Hematopoietic multipotent progenitor cell treated with erythropoietin and hydrocortisone succinate and interleukin-3 and kit ligand, for 4 days (in vitro differentiated cells): ENCODE results near the gene ZFP64.
A peak's percentile ranks its signal among the peaks of the same experiment; 100 is the strongest.
"Not testable (repeated sequence)": the region's sequence is repeated elsewhere in the genome, so short reads cannot be mapped to it uniquely, and the experiment has no call there.

ENCODE experiments used
- DNase-seq: peaks from one replicate; pipeline ENCODE4 v3.0.0-alpha.2; 2015

ZFP64 gene

DNA sequence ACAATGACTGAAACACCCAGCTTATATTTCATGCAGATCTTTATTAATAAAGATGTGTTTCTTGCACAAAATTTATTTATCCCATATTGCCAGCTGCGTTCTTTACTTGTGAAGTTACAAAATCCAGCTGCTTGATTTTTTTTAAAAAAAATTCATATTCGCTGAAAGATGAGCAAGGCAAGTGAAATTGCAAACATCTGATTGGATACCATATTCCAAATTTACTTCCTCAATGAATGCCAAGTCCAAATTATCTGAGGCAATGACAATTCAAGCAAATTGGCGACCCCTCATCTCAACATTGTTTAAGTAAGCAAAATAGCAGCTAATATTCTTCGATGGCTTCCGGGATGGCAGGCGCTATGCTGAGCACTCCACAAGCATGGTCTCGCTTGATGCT lies 37.7 kb downstream of the ZFP64 start:
- no peak for DNase-seq

DNA sequence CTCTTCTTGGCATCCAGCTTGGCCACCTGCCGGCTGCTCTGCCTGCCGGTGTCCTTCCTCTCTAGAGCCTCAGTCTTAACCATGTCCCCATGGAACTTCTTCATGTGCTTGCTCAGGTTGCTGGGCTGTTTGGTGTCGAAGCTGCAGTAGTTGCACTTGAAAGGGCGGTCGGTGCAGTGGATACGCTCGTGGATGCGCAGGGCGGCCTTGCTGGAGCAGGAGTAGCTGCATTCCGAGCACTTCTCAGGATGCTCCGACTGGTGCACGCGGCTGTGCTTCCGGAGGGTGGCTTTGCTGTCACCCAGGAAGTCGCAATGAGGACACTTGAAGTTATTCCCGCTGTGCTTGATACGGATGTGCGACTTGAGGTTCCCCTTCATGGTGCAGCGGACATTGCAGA lies 38.7 kb downstream of the ZFP64 start:
- DNase-seq: no peak

DNA sequence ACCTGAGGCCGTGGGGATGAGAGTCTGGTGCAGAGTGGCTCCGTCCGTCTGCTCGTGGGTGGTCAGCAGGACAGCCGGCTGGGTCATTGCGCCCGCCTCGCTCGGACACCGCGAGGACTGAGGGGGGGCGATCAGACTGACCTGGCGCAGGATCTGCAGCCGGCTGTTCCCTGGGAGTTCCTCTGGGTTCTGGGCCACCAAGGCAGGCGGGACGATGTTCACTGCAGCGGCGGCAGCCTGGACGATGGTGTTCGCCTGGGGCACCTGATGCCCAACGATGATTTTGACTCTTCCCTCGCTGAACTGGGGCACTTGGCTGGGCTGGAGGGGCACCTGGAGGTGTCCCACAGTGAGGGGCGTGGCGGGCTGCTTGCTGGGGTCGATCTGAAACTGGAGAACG lies 39.2 kb downstream of the ZFP64 start:
- no peak for DNase-seq

DNA sequence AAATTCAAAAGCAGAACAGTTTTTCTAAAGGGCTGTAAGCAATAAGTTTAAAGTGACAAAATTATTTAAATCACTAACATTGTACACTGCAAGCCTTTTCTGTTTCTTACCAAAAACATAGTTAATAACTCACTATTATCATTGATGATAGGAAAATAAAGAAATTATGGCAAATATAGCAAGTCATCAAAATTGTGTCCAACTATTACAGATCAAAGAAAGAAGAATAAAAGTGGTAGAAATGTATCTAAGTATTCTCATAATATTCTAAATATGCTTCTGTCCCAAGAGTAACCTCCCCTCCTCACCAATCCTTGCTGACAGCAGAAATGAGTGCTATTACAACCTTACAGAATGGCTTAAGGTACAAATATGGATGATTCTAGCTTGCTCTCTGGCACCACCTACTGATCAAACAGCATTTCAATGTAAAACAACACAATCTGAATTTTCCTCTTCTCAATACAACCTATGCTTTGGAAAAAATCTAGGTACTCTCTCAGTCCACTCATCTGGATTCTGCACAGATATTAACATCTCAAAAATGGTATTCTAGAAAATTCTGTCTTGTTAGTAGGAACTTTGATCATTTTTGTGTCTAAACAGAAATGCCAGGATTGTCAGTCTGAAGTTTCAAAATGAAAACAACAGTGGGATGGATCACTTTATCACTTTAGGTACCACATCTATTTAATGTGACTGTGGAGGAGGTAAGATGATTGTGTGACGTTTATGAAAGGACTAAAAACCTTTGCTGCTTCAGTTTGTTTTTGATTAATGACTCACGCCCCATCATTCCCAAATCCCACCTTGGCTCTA lies 40.9 kb downstream of the ZFP64 start:
- peak; percentile 75 for DNase-seq

DNA sequence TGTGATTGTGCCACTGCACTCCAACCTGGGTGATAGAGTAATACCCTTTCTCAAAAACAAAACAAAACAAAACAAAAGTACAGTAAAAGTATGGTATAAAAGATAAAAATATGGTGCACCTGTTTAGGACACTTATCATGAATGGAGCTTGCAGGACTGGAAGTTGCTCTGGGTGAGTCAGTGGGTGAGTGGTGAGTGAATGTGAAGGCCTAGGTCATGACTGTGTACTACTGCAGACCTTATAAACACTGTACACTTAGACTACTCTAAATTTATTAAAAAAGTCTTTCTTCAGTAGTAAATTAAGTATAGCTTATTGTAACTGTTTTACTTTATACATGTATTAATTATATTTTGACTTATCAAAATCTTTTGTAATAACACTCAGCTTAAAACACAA lies 46.0 kb downstream of the ZFP64 start:
- no peak for DNase-seq

DNA sequence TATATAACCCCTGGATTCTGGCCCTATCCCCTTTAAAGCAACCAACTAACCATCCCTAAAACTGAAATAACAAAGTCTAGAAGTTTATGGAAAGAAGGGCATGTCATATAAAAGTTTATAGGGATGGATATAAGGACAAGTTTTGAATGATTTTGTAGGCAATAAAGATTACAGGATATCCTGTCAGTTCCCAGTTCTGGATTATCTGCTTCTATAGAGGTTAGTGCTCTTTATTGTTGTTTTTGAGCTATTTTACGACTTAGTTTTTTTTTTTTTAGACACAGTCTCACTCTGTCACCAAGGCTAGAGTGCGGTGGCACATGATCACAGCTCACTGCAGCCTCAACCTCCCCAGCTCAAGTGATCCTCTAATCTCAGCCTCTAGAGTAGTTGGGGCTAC lies 48.3 kb downstream of the ZFP64 start:
- DNase-seq: no peak

DNA sequence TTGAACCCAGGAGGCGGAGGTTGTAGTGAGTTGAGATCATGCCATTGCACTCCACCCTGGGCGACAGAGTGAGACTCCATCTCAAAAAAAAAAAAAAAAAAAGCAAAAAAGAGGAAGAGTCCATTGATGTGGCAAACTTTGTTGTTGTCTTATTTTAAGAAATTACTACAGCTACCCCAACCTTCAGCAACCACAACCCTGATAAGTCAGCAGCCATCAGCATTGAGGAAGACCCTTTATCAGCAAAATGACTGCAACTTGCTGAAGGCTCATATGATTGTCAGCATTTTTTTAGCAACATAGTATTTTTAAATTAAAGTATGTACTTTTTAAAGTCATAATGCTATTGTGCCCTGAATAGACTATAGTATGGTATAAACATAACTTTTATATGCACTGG lies 48.8 kb downstream of the ZFP64 start:
- peak; percentile 74 for DNase-seq

DNA sequence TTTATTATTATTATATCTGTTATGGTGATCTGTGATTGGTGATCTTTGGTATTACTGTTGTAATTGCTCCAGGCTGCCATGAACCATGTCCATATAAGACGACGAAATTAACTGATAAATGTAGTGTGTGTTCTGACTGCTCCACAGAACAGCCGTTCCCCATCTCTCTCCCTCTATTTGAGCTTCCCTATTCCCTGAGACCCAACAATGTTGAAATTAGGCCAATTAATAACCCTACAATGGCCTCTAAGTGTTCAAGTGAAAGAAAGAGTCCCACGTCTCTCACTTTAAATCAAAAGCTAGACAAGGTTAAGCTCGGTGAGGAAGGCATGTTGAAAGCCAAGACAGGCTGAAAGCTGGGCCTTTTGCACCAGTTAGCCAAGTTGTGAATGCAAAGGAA lies 51.6 kb downstream of the ZFP64 start:
- no peak for DNase-seq

DNA sequence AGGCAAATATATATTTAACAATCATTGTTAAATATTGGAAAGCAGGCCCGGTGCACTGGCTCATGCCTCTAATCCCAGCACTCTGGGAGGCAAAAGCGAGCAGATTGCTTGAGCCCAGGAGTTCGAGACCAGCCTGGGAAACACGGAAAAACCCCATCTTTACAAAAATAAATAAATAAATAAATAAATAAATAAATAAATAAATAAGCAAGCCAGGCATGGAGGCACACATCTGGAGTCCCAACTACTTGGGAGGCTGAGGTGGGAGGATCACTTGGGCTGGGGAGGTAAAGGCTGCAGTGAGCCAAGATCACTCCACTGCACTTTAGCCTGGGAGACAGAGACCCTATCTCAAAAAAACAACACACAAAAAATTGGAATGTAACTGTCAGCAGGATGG lies 53.7 kb downstream of the ZFP64 start:
- no peak for DNase-seq

DNA sequence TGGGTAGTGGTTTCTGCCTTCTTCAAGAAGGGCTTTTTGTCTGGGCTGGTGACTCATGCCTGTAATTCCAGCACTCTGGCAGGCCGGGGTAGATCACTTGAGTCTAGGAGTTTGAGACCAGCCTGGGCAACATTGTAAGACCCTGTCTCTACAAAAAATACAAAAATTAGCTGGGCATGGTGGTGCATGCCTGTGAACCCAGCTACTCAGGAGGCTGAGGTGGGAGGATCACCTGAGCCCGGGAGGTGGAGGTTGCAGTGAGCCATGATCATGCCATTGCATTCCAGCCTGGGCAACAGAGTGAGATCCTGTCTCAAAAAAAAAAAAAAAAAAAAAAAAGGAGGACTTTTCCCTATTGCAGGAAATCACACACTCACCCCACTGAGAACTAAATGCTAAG lies 57.9 kb downstream of the ZFP64 start:
- not testable (repeated sequence) for DNase-seq

DNA sequence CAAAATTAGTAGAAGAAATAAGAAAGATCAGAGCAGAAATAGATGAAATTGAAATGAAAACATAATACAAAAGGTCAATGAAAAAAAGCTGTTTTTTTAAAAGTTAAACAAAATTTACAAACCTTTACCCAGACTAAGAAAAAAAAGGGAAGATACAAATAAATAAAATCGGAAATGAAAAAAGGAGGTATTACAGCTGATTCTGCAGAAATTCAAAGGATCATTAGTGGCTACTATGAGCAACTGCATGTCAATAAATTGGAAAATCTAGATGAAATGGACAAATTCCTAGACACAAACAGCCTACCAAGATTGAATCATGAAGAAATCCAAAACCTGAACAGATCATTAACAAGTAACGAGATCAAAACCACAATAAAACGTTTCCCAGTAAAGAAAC lies 59.2 kb downstream of the ZFP64 start:
- DNase-seq: no peak

DNA sequence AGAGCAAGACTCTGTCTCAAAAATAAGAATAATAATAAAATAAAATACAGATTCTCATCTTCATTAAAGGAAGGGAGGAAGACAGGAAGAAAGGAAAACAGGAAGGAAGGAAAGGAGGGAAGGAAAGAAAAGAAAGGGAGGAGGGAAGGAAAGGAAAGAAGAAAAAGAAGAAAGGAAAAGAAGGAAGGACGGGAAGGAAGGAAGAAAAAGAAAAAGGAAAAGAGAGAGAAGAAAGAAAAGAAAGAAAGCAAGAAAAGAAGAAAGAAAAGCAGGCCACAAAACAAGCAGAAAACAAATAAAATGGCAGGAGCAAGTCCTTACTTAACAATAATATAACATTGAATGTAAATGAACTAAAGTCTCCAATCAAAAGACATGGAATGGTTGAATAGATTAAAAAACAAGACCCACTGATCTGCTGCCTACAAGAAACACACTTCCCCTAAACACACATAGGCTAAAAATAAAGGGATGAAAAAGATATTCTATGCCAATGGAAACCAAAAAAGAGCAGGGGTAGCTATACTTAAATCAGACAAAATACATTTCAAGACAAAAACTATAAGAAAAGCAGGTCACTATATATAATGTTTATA lies 60.4 kb downstream of the ZFP64 start:
- no peak for DNase-seq

DNA sequence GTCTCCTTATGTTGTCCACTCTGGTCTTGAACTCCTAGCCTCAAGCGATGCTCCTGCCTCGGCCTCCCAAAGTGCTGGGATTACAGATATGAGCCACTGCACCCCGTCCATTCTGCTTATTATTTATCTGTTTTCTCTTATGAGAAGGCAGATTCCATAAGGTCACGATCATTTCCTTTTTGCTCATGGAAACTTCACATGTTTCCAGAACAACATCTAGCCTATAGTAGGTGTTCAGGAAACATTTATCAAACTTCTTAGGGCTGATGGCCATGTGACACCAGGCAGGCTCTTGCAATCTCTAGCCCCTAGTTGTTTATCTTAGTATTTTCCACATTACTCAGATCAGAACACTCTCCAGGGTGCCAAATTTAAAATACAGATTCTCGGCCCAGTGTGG lies 61.2 kb downstream of the ZFP64 start:
- DNase-seq: no peak

DNA sequence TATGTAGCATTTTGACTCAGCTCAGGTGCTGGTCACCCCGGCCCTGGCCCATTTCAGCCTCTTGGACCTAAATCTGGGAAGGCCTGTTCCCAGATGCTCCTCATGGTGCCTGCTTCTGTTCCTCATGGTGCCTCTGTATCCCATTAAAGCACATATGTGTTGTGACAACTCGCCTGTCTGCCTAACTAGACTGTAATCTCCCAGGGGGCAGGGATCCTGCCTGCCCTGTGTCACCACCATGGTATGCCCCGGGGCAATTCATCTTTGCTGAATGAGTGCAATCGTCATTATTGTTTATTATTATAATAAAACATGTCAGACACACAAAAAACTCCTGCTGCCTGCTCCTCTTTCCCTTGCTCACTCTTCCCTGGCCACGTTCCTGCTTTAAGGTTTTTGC lies 62.0 kb downstream of the ZFP64 start:
- no peak for DNase-seq

DNA sequence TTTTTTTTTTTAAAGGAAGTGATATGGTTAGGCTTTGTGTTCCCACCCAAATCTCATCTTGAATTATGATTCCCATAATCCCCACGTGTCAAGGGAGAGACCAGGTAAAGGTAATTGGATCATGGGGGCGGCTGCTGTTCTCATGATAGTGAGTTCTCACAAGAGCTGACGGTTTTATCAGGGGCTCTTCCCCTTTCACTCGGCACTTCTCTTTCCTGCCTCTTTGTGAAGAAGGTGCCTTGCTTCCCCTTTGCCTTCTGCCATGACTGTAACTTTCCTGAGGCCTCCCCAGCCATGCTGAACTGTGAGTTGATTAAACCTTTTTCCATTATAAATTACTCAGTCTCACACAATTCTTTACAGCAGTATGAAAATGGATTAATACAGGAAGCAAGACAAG lies 64.3 kb downstream of the ZFP64 start:
- peak; percentile 67 for DNase-seq

DNA sequence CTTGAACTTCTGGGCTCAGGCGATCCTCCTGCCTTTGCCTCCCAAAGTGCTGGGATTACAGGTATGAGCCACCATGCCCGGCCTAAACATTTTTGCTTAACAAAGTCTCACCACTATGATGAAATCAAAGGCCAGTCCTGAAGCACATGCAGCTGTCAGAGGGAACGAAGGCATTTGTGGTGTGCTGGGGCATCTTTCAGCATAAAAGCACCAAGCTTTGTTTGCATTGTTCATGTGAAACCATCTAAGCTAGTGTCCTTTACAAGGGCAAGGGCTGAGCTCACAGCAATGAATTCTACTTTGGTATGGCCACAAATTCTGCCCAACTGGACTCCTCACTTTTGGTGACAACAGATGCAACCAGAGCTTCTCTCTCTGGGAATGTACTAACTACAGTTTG lies 66.8 kb downstream of the ZFP64 start:
- DNase-seq: peak; percentile 10

DNA sequence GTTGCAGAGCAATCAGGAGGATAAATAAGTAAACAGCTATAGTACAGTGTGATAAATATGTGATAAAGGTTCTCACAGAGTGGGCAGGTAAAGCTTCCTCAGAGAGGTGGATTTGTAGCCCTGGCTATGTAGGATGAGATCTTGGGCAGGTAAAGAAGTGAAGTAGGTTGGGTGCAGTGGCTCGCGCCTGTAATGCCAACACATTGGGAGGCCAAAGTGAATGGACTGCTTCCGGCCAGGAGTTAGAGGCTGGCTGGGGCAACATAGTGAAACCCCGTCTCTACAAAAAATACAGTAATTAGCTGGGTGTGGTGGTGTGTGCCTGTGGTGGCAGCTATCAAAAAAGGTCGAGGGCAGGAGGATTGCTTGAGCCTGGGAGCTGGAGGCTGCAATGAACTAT lies 72.9 kb downstream of the ZFP64 start:
- DNase-seq: no peak

DNA sequence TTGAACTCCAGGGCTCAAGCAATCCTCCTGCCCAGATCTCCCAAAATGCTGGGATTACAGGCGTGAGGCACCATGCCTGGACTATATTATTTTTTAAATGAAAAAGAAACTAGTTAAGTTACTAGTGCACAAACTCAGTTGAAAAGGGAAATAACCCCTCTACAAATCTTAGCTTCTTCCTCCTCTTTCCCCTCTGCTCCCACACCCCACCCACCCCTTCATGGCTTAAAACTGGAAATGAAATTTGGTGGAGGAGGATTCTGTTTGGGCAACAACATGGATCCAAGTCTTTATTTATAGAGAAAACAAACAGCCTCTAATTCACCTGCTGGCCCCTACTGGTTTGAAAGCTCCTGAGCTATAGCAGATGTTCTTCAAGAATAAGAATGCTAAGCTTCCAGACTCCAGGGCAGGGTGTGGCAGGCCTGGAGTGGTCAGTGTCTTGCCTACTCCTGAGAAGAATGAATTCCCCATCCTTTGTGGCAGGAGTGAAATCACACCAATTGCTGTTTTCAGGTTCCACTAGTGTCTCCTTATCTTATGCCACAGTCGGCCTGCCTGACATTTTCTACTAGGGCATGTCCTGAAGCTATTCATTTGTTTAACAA lies 73.5 kb downstream of the ZFP64 start:
- DNase-seq: no peak

DNA sequence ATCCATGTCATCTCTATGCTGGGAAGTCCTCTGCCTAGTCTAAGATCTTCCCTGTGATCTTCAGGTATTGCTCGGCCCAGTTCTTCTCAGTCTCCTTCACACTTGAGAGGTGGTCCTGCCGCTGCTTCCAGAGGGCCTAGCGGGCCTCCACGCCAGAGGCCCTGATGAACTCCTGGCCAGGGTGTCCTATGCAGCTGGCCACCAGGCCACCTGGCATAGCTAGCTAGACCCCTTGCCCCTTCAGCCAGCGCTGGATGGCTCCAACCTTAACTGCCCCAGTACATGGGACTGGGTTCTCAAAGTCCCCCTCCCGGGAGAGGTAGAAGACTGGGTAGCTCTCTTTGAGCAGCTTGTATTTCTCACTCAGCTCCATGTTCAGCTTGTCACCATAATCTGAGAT lies 81.1 kb downstream of the ZFP64 start:
- DNase-seq: no peak

DNA sequence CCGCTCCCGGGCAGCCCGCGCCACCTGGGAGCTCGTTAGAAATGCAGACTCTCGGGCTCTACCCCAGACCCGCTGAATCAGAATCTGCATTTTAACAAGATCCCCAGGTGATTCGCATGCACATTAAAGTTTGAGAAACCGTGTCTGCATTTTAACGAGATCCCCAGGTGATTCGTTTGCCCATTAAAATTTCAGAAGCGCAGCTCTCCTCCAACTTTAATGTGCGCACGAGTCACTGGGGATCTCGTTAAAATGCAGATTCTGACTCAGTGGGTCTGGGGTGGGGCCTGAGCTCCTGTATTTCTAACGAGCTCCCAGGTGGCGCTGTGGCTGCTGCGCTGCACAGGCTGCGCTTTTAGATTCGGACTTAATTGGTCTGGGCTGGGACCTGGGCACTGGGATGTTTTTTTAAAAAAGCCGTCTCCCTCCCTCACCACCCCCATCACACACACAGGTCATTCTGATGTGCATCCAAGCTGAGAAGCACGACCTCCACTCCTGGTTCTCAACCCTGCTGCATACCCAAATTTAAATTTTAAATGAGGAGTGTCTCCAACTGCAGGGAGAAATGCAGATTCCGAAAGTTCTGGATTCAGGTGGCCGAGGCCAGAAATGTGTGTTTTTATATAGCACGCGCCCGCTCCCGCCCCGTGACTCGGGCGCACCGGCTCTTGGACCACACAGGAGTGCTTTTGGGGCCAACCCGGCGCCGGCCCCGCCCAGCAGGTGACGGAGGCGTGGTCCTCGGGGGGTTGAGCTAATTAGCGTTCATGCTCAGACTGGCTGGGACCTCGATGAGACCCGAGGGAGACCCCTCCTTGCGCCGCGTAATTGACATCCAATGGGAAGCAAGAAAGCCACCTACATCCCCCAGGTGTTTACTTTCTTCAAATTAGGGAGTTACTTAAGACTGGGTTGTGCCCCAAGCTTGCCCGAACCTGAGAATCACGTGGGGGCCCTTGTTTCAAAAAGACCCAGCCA lies 85.8 kb downstream of the ZFP64 start:
- peak; percentile 41 for DNase-seq

DNA sequence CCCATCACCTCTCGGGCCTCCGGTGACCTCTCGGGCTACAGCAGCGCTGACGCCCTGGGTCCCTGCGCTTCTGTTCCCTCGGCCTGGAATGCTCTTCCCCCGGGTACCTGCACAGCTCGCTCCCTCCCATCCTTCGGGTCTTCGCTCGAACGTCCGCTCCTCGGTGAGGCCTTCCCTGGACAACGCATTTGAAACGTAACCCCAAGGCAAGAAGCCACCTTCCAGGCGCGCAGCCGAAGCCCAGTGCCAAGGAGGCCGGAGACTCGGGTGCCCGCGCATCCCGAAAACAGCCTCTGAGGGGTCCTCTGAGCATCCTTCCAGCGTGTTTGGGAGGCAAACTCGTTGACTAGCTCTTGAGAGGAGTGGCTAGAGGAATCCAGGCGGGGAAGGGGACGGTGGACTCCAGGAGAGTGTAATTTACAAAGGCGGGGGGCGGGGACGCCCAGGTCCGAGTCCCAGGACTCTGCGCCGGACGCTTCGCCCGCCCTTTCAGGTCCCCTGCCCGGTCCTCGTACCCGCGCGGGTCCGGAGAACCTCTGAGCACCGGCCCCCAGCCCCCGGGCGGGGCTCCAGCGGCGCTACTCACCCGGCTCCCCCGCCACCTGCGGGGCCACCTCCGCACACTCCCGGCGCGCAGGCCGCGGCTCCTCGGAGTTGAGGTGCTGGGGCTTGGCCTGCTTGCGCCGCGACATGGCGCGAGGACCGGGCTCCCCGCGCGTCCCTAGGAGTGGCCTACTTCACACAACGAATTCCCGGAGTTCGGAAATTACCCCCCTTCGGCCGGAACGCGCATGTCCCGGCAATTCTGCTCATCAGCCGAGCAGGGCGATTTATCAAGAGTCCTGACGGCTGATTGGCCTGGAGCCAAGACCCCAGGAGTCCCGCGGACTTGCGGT lies 86.8 kb downstream of the ZFP64 start:
- peak; percentile 26 for DNase-seq

DNA sequence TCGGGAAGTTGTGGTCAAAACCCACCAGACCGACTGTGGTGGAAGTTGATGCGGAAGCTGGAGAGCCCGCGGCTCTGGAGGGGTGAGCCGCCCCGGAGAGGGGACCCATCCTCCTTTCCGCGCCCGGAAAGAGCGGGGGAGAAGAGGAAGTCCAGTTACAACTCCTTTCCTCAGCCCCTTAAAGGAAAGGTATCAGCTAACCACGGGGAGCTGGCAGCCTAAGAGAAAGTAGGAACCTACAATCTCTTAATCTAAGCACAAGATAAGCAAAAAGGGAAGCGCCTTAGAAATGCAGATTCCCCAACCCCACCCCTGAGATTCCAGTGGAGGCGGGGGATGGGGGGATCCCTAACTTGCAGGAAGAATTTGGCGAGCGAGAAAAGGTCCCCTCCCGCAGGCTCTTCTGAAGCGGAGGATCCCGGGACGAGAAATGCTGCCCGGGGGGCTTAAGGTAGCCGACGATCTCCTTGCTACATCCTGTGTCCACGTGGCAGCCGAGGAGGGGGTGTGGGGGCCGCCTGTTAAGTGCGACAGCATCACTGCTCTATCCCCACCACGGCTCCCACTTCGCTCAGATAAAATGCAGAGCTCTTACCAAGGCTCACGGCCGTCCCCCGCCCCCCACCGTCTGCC lies 87.5 kb downstream of the ZFP64 start:
- DNase-seq: peak; percentile 84
